Measurements from ENCODE around the gene PLXNA4.

The PLXNA4 gene

DNA sequence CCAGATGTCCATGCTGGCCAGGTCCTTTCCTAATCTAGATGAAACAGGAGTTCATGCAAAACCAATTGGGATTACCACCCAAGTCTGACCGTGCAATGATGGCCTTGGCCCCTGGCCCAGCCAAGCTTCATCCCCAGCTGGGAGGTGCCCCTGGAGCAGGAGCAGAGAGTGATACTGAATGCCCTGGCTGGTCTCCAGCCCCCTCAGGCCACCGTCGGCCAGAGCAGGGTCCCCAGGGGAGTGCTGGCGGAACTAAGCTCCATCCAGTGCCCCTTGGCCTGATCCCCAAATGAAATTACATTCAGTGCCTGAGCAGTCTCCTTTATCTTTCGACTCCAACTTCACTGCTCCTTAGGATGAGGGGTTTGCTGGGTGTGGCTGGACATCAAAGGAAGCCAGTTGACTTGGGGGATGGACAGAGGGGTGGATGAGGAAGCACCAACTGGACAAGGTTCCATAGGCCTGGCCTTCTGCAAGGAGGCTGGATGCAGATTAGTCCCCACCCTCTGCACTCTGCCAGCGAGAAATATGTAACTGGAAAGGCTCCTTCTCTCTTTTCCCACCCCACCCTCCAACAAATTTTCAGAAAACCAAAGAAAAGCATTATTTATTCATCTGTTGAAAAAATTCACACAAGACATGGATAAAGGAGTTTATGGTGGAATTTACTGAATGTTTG, 275.5 kb downstream of the PLXNA4 start:
- DNase-seq, result no peak

DNA sequence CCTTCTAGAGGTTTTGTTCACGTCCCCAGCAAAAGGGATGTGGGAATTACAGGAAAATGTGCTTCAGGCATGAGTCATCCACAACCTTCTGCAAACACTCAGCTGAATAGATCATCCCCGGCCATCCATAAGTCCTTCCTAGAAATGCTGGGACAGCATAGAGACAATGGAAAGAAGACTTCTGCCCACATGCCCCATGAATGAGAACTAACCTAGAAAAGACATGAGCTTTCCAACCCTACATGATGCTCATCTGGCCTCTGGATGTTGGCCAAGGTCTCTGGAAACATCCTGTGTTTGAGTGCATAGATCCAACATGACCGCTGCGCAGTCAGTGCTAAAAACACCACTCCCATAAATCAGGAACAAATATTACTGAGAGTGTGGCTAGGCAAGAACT, 277.5 kb downstream of the PLXNA4 start:
- no peak for DNase-seq

DNA sequence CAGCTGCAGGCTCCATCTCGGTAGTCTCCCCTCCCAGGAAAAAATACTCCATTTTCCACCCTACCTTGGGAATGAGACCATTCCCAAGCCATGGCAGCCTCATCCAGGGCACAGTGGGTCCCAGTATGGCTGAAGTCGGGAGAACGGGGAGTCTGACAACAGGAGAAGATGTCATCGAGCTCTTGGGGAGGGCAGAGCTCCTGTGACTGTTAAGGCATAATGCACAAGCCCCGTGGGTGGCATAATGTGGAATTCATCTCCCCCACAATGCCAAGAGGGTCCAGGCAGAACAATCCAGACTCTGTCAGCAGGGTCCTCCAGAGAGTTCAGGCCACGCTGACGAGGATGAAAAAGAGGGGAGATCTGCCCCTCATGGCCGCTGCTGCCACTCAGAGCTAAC, 279.4 kb downstream of the PLXNA4 start:
- no peak for DNase-seq

DNA sequence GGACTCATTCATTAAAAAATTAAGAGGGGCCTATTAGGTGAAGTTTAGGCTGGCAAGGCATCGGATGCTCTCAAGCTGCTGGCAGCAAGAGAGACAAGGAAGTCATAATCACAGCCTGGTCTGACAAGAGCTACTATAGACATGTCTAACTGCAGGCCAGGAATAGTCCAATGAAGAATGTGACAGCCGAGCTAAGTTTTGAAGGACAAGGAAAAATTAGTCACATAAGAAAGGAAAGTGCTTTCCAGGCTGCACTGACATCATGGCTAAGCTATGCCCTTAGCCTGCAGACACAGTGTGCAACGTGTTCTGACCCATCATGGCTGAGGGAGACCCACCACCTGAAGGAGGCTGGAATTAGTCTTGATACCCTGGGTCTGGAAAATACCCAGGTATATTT, 281.1 kb downstream of the PLXNA4 start:
- DNase-seq, result no peak

GRCh38 chr7:132292803-132293202, 283.5 kb downstream of the PLXNA4 start:
- DNase-seq, result no peak

GRCh38 chr7:132291481-132291880, 284.8 kb downstream of the PLXNA4 start:
- no peak for DNase-seq

- no peak for DNase-seq
Measured at GRCh38 chr7:132290021-132290420, 286.2 kb downstream of the PLXNA4 start.

DNA sequence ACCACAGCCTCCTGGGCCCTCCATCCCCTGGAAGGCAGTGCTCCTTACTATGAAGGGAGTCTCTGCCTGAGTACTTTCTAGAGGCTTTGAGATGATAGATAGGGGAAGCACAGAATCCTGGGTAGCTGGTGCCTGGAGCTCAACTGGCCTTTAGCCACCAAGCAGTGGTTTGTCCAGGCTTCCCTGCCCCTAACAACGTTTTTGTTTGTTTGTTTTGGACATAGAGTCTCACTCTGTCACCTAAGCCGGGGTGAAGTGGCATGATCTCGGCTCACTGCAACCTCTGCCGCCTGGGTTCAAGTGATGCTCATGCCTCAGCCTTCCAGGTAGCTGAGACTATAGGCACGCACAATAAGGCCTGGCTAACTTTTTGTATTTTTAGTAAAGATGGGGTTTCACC, 289.4 kb downstream of the PLXNA4 start:
- no peak for DNase-seq

DNA sequence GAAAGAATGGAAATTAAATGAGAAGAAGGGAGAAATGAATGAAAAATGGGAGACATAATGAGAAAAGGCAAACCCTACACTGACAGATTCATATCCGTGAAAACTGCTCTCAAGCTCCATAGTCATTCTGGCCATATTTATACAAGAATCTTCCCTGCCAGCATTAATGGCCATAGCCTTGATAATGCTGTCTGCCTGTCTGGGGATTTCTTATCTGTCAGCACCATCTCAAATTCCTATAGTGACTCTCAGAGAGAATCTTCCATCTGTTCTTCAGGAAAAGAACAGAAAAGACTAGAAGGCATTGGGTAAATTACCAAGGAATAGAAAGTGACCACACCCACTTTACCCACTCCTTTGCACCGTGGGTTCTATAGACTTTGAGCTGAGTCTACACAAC, 295.9 kb downstream of the PLXNA4 start:
- no peak for DNase-seq

DNA sequence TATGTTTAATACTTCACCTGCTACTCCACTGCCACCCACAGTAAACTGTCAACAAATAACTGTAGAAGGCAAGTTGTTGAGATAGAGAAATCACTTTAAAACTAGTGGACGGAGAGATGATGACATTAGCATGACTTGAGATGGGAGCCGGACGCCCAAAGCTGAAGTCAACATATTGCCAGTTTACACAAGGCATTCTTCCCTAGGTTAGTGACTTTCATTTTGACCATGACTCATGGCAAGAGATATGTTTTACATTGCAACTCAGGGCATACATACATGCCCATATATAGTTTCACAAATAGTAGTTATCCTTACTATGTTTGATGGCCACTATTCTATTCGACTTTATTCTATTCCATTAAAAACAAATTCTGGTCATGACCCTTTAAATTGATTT, 296.6 kb downstream of the PLXNA4 start:
- DNase-seq, result no peak

DNA sequence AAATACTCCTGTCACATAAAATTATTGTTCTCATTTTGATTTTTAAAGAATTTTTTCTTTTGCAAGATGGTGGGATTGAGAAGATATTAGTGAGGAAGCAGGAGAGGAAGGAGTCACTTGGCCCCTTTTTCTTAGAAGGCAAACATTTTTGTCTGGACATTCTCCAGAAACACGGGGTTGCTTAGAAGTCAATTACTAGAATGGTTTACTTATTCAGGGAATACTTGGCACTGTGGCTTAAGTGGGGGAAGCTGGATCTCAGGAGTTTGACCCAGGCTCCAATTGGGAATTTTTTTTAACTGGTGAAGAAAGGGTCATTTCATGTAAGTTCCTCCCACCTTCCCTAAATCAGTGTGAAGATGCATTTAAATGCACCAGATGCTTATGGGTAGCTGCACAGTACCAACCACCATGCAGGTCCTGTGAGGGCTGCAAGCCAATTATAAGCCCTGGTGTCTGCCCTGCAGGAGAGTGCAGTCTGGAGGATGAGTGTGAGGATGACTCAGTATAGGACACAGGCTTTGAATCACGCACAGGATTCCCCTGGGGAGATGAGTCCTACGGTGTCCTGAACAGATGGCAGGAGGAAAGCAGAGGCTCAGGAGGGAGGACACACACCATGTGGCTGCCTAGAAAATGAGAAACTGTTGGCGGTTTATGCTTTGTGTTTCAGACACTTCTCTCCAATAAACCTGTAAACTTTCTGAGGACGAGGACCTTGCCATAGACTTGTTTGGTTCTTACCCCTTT, 299.1 kb downstream of the PLXNA4 start:
- DNase-seq, result no peak

DNA sequence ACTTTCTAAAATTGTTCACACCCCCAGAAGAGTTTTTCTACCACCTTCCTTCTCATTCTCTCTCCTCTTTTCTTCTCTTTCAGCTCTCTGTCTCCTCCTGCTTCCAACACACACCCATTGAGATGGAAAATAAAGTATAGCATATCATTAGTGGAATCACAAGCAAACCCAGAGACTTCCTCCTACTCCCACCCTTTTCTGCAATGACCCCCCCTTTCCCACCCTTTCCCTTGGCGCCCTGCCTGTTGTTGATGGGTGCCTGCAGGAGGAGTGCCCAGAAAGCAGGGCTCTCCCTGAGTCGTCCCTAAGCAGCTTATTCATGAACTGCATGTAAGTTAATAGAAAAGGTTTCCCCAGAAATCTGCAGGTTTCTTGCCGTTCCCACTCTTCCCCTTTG, 300.0 kb downstream of the PLXNA4 start:
- no peak for DNase-seq

DNA sequence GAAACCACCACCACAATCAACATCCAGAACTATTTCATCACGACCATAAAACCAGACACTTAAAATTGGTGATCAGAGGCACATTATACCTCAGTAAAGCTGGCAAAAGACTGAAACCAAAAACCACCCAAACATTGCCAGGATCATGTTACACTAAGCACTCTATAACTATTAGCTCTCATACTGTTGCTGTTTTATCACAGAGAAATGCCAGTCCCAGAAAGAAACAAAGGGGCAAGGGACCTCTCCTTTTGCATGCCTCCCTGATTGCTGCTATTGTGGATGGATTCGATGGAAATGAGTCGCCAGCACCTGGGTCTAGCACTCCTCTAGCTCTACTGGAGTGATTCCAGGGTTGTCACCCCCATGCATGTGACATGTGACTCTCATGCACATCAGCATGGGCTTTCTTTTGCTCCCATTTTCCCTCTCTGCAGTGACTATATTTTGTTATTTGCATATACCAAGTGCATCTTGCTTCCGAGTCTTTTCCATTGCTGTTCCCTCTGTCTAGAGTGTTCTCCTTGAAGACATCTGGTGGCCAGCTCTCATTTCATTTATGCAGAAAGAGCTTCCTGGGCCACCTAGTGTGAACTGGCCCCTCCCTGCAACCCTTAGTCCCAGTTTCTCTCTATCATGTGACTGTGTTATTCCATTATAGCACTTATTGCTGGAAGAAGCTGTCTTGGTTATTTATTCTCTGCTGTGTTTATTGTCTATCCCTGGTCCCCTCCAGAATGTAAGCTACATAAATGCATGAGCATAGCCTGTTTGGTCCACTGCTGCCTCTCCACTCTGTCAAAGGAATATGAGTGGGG, 300.6 kb downstream of the PLXNA4 start:
- no peak for DNase-seq

DNA sequence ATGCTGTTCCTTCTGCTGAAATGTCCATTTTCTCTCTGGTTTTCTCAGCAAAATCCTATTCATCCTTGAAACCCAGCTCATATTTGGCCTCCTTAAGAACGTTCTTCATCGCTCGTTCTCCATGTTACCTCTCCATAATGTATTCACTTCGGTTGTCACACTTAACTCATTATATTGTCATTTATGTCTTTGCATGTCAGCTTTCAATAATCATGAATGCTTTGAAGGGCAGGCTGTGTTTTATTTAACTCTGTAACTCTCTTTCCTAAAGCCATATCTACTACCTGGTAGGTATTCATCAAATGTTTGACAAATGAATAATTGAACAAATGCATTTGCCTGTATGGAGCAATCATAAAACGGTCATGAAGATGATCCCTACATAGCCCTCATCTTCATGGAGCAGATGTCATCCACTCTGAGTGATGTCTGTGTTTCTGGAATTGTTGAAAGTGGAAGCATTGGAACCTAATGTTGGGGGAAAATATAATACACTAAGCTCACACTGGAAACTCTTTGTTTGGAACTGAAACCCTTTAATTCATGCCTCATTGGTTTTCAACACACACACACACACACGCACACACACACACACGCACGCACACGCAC, 303.4 kb downstream of the PLXNA4 start:
- no peak for DNase-seq

GRCh38 chr7:132270517-132270916, 305.8 kb downstream of the PLXNA4 start:
- DNase-seq, result no peak

- DNase-seq, result no peak
Measured at GRCh38 chr7:132269718-132270117, 306.6 kb downstream of the PLXNA4 start.

GRCh38 chr7:132263151-132263550, 313.1 kb downstream of the PLXNA4 start:
- DNase-seq, result no peak

DNA sequence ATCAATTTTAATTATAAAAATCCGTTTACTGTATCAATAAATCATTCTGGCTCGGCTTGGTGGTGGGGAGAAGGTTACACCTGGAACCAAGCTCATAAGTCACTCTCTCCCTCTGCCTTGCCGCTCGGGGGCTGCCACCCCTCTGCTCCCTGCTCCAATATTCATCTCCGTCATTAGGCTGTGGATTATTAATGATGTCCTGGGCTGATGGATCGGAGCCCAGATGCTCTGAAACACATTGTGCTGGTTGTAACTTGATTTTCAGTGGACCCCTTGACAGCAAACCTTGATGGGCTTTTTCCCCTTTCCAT, 314.2 kb downstream of the PLXNA4 start:
- no peak for DNase-seq

- no peak for DNase-seq
Measured at GRCh38 chr7:132261327-132262159, 314.7 kb downstream of the PLXNA4 start.

DNA sequence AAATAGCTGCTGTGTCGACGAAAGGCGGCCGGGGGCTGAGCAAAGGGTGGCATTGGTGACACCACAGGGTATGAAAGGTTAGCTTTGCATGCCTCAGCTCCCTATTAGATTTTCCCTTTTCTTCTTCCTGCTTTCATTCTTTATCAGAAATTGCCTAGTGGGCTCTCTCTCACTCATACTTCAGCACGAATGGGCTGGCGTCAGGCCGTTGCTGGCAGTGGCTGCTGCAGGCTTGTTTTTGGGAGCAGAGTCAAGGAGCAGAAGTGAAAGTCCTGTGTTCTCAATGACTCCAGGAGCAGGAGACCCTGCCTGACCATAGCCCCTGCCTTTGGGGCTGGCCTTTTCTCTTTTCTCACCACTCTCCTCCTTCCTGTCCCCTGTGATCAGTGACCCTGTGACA, 318.0 kb downstream of the PLXNA4 start:
- DNase-seq, result no peak

DNA sequence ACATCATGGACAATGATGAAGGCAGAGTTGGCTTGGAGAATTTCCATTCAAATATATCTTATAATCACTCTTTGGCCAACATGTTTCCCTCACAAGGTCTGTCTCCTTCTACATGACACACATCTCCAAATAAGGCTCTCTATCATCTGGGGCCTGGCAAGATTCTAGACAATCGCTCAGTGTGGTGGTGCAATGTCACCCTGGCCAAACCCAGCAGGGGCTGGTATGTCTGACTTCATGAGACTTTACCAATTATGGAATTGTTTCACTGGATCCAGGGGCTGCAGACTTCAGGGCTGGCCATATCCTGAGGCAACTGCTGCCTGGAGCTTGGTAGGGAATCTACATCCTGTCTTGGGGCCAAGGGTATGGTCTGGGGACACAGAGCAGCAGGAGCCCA, 319.0 kb downstream of the PLXNA4 start:
- no peak for DNase-seq

DNA sequence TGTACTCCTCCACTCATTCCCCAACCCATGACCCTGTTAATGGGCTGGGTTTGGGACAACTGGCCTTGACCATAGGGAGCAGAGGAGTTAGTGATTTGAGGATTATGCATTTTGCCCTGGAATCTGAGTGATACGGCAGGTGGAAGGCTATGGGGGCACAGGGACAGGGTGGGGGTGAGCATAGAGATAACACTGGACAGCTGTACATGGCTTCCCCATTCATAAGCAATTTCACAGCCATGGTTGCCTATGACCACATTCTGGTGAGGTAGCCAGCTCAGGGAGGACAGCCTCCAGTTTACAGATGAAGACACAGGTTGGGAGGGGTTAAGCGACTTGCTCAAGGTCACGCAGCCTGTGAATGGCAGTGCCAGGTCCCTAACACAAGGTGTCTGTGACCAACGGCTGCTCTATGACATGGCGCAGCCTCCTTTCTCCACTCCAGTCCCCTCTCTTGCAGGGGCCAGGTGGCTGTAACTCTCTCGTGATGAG, 319.5 kb downstream of the PLXNA4 start:
- no peak for DNase-seq

DNA sequence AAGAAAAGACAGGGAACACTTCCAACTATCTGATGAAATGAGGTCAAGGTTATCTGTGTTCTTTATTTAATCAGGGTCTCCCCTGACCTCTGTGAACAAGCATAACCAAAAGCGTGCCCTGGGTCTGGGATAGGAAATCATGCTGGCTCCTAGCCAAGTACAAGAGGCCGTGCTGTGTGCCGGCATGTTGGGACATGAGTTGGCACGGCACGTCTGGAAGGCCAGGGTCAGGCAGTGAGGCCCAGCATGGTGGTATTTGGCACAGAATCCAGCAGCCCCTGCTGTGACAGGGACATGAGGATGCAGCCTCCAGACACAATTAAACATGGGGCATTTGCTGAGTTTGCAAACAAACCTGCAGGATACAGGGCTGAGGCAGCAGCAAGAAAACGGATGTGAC, 320.4 kb downstream of the PLXNA4 start:
- DNase-seq, result no peak
